ENCODE data around the gene P3R3URF. TPM values are rescaled to one million over a fixed set of nuclear protein-coding genes. Genes with fewer than 3 reads are reported as not detected.

The P3R3URF gene
- total and polyA plus RNA-seq, 9 of the 15 experiments (the other 6 are each of a cell fraction or from before 2014, with no cell fraction given): not detected

- TF ChIP-seq SRSF9 (IDR thresholded peaks at IDR 0.05; ENCODE audit: borderline replicate concordance, low read depth, low read length) (no peak), CTBP1 (IDR thresholded peaks at IDR 0.05; ENCODE audit: borderline replicate concordance) (0 out of 2 replicates have a peak, but pooled peaks have one; percentile 46)
Observed at GRCh38 chr1:46184920-46185658, 8.8 kb upstream of the P3R3URF start (continued).

- CTCF ChIA-PET (ENCODE audit: low intra/inter-chr PET ratio): interaction anchor here (1.2 to 2.3 kb wide), 2 partner anchors 40 to 147 kb away, joined by 3 to 6 read pairs; no protein-coding TSS in a partner anchor
- H3K4me2 ChIP-seq (ENCODE audit: insufficient read depth, low read length): no peak overlapping the region
- FAIRE-seq (no peak), ATAC-seq (no peak), DNase-seq (ENCODE audit: extremely low read depth in 1 of 4, low spot score in 3 of 4) (no peak)
- peaks cover 19 to 22% of the 10 kb centered on the region in 2 experiments for H3K4me1 ChIP-seq (replicated peaks in 1 of 2; ENCODE audit: control insufficient read depth in 2 of 2, insufficient read depth in 2 of 2, low read length in 2 of 2)
- H3K79me2 ChIP-seq (ENCODE audit: control insufficient read depth, insufficient read depth, low read length): no peaks in the 10 kb centered on the region
- H4K20me1 ChIP-seq (replicated peaks; ENCODE audit: control insufficient read depth, insufficient read depth, low read length): no peaks in the 10 kb centered on the region; the same call in 1 of the 2 replicates
- no peak for TF ChIP-seq THAP12 (CRISPR knock-in tag; IDR thresholded peaks at IDR 0.05)
- no peak for TF ChIP-seq KLF6 (CRISPR knock-in tag; IDR thresholded peaks at IDR 0.05; ENCODE audit: borderline replicate concordance)
- TF ChIP-seq CBFB (CRISPR knock-in tag; IDR thresholded peaks at IDR 0.05): no peak
- H3K27ac ChIP-seq (ENCODE audit: extremely low read depth, low read depth, low read length): no peak overlapping the region
- no peak overlapping the region for H3K9ac ChIP-seq (ENCODE audit: insufficient read depth in 1 of 2, low read depth in 2 of 2, low read length in 2 of 2)
- in situ Hi-C loops (cut with MboI) (loop anchor here (25.0 kb wide), 1 partner anchor 547 kb away; no protein-coding TSS in a partner anchor), intact Hi-C loops (cut with micrococcal nuclease) (loop anchor here (5.0 kb wide), 1 partner anchor 163 kb away; no protein-coding TSS in a partner anchor)
- peaks cover 15% of the 10 kb centered on the region; the same call in 2 of the 3 replicates for H3K36me3 ChIP-seq (ENCODE audit: control insufficient read depth, insufficient read depth, low read length)
- peaks cover 5% of the 10 kb centered on the region for H3K9me1 ChIP-seq (ENCODE audit: control insufficient read depth, insufficient read depth, low read length)
- no peaks in the 10 kb centered on the region for H3K27me3 ChIP-seq (ENCODE audit: control insufficient read depth in 2 of 2, insufficient read depth in 2 of 2, low read length in 2 of 2)
- no TSS peak for BruUV-seq (replicated peaks)
- H2AFZ ChIP-seq (ENCODE audit: low read depth, low read length): no peak overlapping the region
- POLR2A ChIA-PET: interaction anchor here (0.6 to 4.1 kb wide), 15 partner anchors 9 to 662 kb away, joined by 3 to 19 read pairs (median 4); partner anchors contain the start of genes PIK3R3, PRDX1 and TSPAN1
- 42% methylated on average over 12 of the region's 12 CpGs for WGBS (ENCODE audit: insufficient coverage, low coverage, missing lambda C conversion rate)
- H3K9me3 ChIP-seq (replicated peaks; ENCODE audit: control insufficient read depth, insufficient read depth, low read depth, low read length): no peaks in the 10 kb centered on the region
- no peak overlapping the region for H3K4me3 ChIP-seq
Observed at GRCh38 chr1:46183926-46184557, 7.8 kb upstream of the P3R3URF start.
